Stimulated activated CD8-positive, alpha-beta memory T cell treated with anti-CD3 and anti-CD28 coated beads, Interleukin-12 subunit alpha, Interleukin-12 subunit beta, amount 100 ng/mL, for 24 hours (primary cell): ENCODE results near the gene SLCO6A1.
"Not testable (repeated sequence)": the region's sequence is repeated elsewhere in the genome, so short reads cannot be mapped to it uniquely, and the experiment has no call there.

Source experiments
- DNase-seq: peaks from one replicate; pipeline ENCODE4 v3.0.0-alpha.2; 2020; ENCODE audit errors: extremely low read depth

Gene SLCO6A1, protein sequence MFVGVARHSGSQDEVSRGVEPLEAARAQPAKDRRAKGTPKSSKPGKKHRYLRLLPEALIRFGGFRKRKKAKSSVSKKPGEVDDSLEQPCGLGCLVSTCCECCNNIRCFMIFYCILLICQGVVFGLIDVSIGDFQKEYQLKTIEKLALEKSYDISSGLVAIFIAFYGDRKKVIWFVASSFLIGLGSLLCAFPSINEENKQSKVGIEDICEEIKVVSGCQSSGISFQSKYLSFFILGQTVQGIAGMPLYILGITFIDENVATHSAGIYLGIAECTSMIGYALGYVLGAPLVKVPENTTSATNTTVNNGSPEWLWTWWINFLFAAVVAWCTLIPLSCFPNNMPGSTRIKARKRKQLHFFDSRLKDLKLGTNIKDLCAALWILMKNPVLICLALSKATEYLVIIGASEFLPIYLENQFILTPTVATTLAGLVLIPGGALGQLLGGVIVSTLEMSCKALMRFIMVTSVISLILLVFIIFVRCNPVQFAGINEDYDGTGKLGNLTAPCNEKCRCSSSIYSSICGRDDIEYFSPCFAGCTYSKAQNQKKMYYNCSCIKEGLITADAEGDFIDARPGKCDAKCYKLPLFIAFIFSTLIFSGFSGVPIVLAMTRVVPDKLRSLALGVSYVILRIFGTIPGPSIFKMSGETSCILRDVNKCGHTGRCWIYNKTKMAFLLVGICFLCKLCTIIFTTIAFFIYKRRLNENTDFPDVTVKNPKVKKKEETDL

DNA sequence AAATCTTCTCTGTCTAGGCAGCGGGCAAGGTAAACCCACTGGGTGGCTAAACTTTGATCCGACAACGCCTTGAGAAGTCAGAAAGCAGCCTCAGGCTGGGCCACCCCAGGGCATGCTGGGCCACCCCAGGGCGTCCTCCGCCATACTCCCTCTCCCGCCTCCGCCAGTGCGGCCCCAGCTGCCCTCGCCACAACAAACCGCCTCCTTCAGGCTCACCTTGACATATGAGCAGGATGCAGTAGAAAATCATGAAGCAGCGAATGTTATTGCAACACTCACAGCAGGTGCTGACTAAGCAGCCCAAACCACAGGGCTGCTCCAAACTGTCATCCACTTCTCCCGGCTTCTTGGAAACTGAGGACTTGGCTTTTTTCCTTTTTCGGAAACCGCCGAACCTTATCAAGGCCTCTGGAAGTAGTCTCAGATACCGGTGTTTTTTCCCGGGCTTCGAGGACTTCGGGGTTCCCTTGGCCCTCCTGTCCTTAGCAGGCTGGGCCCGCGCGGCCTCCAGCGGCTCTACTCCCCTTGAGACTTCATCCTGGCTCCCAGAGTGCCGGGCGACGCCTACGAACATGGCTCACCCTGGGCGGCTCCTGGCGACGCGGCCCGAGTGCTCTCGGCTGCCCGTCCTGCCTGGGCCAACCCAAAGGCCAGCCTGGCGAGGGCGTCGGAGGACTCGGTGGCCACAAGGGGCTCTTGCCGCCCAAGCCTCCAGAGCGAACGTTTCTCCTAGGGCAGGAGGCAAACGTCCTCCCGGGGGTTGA lies at the start of gene SLCO6A1:
Gene SLCO6A1 (minus strand): TSS at position 731 of the 764 bp plus-strand sequence. CDS start 157 bp downstream, at position 574.
- DNase-seq, result no peak

DNA sequence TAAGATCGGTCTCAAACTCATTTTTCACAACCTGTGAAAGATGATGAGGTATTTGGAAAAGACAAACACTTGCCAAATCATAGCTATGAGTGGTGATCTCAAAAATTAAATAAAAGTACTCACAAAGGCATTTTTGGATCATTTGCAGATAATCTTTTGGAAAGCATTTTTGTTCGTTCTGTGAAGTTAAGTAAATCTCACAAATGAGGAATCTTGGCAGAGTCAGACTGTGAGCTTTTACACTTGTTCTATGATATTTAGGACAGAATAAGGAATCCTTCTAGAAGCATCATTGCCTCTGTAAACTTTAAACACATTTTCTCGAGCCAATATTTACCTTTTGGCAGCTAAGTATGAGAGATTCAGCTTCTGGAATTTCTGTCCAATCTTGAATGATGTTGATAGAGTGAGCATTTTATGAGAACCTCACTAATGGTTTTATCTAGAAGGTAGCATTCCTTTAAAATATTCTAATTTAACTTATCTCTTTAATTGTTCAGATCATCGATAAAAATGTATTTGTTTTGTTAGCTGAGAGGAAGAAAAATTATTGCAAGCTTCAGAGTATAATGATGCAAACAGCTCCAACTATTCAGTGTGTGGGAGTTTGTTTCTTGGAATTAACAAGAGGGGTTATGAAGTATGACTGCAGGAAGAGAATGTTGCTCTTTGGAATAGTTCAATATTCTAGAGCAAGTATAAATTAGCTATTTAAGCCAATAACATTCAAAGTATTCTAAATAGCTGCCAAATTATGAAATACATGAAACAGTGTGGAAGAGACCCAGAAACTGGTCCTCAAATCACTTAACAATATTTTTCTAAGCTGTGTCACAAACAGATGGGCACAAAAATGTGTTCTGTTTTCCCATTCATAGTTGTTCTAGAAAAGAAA lies 48.6 kb upstream of the SLCO6A1 start:
- no peak for DNase-seq

- DNase-seq, result no peak
Observed at GRCh38 chr5:102545175-102545574, 46.4 kb upstream of the SLCO6A1 start.

DNA sequence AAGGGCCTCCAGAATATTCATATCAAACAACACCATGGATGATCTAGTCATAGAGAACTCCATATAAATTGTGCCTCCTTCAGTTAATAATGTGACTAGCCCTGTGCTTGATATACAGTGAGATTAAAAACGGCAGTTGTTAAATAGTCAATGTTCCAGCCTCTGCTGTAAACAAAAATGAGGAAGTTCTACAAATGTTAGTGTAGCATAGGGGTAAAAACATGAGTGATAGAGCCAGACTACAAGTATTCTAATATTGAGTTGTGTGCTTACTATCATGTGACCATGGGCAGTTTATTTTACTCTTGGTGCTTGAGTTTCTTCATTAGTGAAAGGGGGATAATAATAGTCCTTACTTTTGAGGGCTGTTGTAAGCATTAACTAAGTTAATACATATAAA lies 43.3 kb upstream of the SLCO6A1 start:
- no peak for DNase-seq

DNA sequence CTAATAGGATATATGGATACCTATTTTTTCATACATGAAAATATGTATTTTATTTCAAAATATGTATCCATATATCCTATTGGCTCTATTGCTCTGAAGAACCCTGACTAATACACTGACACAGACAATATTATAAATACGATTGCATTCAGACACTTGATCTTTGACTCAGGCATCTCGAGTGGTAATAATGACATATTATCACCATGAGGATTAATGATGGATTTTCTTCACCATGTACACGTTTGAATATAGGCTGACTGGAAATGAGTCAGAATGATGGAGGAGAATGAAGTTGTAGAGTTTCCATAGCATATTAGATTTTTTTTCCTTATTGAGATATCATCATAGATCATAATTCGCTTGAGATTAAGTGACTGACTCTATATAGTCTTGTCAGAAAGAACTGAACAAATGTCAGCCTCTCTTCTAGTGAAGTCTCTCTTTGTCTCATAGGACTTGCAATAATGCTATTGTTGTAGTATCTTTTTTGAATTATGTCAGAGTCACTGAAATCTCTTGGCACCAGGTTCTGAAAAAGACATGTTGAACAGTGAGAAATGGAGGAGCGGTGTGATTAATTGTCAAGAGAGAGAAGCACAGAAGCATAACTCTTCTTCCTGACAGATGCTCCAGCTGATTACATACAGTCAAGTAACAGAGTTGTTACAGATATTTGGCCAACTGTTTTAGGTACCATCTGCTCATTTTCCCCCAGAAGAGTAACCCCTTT lies 41.4 kb upstream of the SLCO6A1 start:
- no peak for DNase-seq

DNA sequence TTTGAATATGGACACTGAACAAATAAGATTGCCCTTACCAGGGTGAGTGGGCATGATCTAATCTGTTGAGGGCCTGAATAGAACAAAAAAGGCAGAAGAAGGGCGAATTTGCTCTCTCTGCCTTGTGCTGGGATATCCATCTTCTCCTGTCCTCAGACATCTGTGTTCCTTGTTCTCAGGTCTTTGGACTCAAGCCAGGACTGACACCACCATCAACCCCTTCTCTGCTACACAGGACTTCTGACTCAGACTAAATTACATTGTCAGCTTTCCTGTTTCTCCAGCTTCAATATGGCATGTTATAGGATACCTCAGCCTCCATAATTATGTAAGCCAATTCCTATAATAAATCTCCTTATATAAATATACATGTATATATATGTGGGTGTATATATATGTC lies 40.8 kb upstream of the SLCO6A1 start:
- no peak for DNase-seq

DNA sequence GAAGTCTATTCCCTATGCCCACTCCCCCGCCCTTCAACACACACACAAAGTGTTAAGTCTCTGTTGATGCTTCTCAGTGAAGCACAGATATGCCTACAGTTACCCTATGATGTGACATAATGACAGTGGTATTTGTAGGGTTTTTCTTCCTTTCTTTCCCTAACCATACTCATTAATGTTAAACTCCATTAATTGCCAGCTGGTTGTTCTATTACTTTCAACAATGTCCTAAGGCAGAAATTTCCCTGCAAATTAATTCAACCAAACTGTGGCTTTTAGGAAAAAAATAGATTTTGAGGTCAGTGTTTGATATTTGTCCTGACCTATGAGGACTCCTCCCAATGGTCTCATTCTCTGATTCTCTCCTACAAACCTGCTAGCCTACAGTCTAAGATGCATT lies 38.2 kb upstream of the SLCO6A1 start:
- no peak for DNase-seq

- DNase-seq, result no peak
Observed at GRCh38 chr5:102536323-102536928, 37.6 kb upstream of the SLCO6A1 start.

DNA sequence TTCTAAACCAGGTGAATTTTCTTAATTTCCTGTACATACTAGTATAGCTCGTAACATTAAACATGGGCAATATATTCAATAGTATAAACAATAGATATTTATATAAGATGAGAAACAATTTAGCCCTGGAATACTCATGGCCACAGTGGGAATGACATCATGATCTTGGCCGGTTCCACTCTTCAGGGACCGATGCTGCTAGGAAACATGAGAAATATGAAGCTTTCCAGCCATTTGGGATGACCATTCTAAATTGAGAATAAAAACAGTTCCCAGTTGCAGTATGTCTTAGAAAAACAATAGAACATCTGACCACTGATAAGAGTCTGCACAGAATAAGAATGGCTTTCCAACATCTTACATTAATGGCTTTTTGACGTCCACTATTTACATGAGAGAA lies 33.3 kb upstream of the SLCO6A1 start:
- DNase-seq, result no peak

DNA sequence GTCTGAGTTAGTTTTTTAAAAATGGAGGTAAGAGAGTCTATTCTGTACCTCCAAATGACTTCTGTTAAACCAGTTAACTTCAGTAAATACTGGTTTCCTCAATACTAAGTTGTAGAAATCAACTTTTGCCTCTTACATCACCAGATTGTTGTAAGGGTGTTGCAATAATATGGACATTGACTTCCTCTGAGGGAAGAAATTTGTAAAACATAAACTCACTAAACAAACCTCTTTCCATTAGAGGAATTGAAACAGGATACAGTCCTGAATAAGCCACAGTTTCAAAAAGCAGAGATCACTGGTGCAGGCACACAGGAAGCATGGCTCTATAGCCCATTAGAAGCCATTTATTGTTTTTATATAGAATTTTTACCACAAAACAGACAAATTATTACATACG lies 32.7 kb upstream of the SLCO6A1 start:
- no peak for DNase-seq

DNA sequence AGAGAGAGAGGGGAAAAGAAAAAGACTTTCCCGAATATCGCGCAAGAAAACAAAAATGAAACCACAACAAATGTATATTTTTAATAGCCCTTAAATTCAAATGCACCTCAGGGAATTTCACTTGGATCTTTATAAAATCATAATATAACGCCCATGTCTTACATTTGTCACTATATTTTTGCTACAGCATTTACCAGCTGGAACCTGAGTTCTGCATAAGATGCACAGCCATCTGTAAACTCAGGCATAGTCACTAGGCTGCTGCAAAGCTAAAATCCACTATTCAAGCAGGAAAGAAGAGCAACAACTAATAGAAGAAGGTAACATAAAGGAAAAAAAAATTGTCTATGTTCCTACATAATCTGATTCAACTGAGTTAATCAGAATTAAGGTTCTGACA lies 30.6 kb upstream of the SLCO6A1 start:
- no peak for DNase-seq

GRCh38 chr5:102529031-102529430 lies 30.2 kb upstream of the SLCO6A1 start:
- DNase-seq, result no peak

DNA sequence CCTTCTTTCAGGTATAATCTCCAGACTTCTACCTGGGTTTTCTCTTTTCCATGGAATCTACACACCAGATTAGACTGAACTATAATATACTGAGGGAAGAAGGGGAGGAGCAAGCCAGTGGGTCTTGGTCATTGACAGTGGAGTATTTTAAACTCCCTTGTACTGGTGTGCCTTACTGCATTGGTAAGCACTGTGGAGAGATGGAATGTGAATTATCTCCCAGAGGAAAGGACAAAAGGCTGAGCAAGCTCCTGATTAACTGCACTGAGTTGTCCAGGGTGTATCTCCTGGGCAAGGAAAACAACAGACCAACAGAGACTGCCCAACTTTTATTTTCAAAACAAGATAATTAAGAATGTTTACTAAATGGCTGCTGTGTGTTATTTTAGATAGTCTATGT lies 29.8 kb upstream of the SLCO6A1 start:
- no peak for DNase-seq

- DNase-seq, result no peak
Observed at GRCh38 chr5:102527547-102527946, 28.7 kb upstream of the SLCO6A1 start.

DNA sequence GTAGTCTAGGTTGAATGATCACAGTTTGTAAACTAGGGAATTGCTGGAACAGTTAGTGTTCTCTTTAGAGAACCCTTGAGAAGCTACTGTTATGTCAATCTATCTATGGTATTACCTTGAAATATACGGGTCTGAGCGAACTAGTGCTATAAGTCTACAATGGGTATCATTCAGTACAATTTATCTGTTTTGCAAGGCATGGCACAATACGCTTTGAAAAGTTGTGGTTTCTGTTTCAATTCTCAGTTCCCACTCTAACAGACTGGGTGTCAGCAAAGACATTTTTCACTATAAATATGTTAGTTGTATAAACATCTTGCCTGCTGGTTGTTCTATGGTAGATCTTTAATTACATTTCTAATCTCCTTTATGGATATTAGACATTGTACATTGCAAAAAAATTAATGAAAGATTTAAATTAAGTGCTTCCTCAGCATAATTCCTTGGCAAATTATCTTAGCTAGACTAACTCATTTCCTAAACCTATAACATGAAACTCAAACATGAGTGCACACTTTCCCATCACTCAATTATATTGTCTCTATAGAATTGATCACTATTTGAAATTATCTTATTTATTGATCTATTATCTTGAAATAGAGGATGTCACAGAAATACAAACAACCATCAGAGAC lies 24.9 kb upstream of the SLCO6A1 start:
- DNase-seq, result no peak

DNA sequence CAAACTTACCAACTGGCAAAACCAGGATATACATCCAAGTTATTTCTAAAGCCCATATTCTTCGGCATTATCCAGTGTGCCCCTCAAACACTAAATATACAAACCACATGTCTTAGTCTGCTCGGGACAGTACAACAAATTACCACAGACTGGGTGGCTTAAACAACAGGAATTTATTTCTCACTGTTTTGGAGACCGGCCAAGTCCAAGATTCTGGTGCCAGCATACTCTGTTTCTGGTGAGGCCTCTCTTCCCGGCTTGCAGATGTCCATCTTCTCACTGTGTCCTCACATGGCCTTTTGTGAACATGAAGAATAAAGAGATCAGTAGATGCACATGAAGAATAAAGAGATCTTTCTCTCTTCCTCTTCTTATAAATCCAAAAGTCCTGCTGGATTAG lies 12.9 kb upstream of the SLCO6A1 start:
- DNase-seq, result no peak

GRCh38 chr5:102491261-102491914 lies 7.4 kb downstream of the SLCO6A1 start:
- not testable (repeated sequence) for DNase-seq

DNA sequence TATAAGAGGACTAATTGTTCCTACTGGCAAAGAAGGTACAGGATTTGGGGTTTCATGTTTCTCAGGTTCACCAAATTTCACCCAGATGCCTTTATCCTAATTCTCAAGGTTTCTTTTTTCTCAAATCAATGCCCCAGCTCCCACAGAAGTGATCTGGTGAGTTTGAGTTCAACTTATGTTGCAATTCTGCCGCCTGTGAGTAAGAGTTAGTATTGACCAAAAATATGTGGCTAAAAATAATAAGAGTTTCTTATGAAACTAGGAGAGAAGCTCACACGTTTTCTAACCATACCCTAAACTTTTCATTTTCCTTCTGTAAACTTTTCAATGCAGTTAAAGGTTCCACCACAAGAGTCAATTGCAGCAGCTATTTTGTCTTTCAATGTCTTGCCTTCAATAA lies 15.1 kb downstream of the SLCO6A1 start:
- no peak for DNase-seq

GRCh38 chr5:102481054-102481715 lies 17.6 kb downstream of the SLCO6A1 start:
- no peak for DNase-seq
